A673 (cell line): Measurements from ENCODE around the gene MBLAC1. TPM values are rescaled to one million over a fixed set of nuclear protein-coding genes. Genes with fewer than 3 reads are reported as not detected.

Source experiments
- BruUV-seq: library from RNA; stranded (reverse); fragments of 400-500 nt; replicated peaks from 2 replicates; lab custom pipeline; 2021; lab: Mats Ljungman, UMichigan
- CTCF ChIA-PET: fragments of 300-600 bp; sonication (Branson Sonifier 250); formaldehyde crosslinking; loops from one replicate; lab custom pipeline; 2022; ENCODE audit warnings: antibody characterized with exemption; lab: Charles Lee
- POLR2A ChIA-PET: fragments of 300-600 bp; sonication (Branson Sonifier 250); formaldehyde crosslinking; loops from one replicate; lab custom pipeline; 2022; ENCODE audit warnings: antibody characterized with exemption; ENCODE audit not compliant: low non-redundant PET; lab: Charles Lee
- DNase-seq: peaks from one replicate; pipeline ENCODE4 v3.0.0-alpha.2; 2015; ENCODE audit warnings: low spot score
- H3K27ac ChIP-seq: fragments of 200-600 bp; sonication (generic); 2 replicates; pipeline ENCODE4 v1.5.1; 2016; ENCODE audit warnings: mixed run types, low read depth, mild to moderate bottlenecking, mixed read lengths, antibody characterized with exemption, low read length; ENCODE audit not compliant: poor library complexity, severe bottlenecking
- H3K27me3 ChIP-seq: fragments of 200-600 bp; sonication (generic); replicated peaks from 2 replicates; pipeline ENCODE4 v1.6.1; 2017; ENCODE audit warnings: mixed run types, low read depth, mild to moderate bottlenecking, mixed read lengths, antibody characterized with exemption, low read length; ENCODE audit not compliant: insufficient read depth, poor library complexity
- H3K36me3 ChIP-seq: fragments of 200-600 bp; sonication (generic); 2 replicates; pipeline ENCODE4 v1.6.1; 2016; ENCODE audit warnings: mixed run types, mild to moderate bottlenecking, mixed read lengths, antibody characterized with exemption, low read length; ENCODE audit not compliant: insufficient read depth, poor library complexity, severe bottlenecking
- H3K4me1 ChIP-seq: fragments of 200-600 bp; sonication (generic); 2 replicates; pipeline ENCODE4 v1.6.1; 2017; ENCODE audit warnings: mixed run types, mild to moderate bottlenecking, mixed read lengths, antibody characterized with exemption, low read length; ENCODE audit not compliant: insufficient read depth, poor library complexity, severe bottlenecking
- H3K4me3 ChIP-seq: fragments of 200-600 bp; sonication (generic); 2 replicates; pipeline ENCODE4 v1.5.1; 2016; ENCODE audit warnings: low read depth, mixed run types, mild to moderate bottlenecking, mixed read lengths, low read length; ENCODE audit not compliant: poor library complexity, severe bottlenecking
- H3K9me3 ChIP-seq: fragments of 200-600 bp; sonication (generic); 2 replicates; pipeline ENCODE4 v1.6.1; 2016; ENCODE audit warnings: mixed run types, low read depth, mild to moderate bottlenecking, mixed read lengths, antibody characterized with exemption, low read length; ENCODE audit not compliant: poor library complexity, severe bottlenecking
- EZH2 ChIP-seq: fragments of 200-600 bp; sonication (generic); IDR thresholded peaks from 2 replicates; pipeline ENCODE4 v1.6.1; 2017; ENCODE audit warnings: borderline replicate concordance, low read depth, mild to moderate bottlenecking, mixed read lengths, antibody characterized with exemption, low read length; ENCODE audit not compliant: poor library complexity, severe bottlenecking
- intact Hi-C: fragments of 100-400 bp; cut with micrococcal nuclease; formaldehyde crosslinking; loops from one replicate; pipeline ENCODE4 v1.10.0; 2022; ENCODE audit not compliant: unreplicated experiment
- total RNA-seq: library from RNA; stranded (reverse); gene quantifications from 2 replicates; pipeline ENCODE4 v1.2.3, GENCODE V29; 2021
- TF ChIP-seq, protein P1 (sequence below): fragments of 300-800, 200-600 bp; sonication (generic); conservative IDR thresholded peaks from 2 replicates; pipeline ENCODE4 v1.5.1; 2017; ENCODE audit warnings: low read depth, mild to moderate bottlenecking, antibody characterized with exemption, low read length, moderate library complexity, mixed read lengths

The MBLAC1 gene
- total RNA-seq, 1 experiment from 2014 or later: 3.1 TPM

DNA sequence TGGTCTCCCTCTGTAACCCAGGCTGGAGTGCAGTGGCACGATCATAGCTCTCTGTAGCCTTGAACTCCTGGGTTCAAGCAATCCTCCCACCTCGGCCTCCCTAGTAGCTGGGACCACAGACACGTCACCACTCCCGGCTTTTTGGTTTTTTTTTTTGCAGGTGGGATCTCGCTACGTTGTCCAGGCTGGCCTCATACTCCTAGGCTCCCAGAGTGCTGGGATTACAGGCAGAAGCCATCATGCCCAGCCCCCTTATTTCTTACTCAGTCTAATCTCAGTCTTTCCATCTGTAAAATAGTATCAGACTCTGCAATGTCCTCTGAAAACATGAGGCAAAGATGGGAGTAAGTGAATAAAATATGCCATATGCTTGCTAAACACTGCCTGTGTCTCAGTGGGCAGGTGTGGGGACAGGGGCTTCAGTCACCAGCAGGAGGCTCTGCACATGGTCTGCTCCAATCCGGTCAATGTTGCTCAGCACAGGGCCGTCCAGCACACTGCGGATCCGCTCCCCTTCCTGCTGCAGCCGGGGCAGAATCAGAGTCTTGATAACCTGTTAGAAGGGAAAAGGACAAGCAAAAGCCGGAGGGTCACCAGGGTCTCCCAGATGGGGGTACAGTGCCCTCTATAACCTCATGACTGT lies 17.1 kb upstream of the MBLAC1 start:
- TF ChIP-seq, protein P1, sequence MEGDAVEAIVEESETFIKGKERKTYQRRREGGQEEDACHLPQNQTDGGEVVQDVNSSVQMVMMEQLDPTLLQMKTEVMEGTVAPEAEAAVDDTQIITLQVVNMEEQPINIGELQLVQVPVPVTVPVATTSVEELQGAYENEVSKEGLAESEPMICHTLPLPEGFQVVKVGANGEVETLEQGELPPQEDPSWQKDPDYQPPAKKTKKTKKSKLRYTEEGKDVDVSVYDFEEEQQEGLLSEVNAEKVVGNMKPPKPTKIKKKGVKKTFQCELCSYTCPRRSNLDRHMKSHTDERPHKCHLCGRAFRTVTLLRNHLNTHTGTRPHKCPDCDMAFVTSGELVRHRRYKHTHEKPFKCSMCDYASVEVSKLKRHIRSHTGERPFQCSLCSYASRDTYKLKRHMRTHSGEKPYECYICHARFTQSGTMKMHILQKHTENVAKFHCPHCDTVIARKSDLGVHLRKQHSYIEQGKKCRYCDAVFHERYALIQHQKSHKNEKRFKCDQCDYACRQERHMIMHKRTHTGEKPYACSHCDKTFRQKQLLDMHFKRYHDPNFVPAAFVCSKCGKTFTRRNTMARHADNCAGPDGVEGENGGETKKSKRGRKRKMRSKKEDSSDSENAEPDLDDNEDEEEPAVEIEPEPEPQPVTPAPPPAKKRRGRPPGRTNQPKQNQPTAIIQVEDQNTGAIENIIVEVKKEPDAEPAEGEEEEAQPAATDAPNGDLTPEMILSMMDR: 0 out of 2 replicates have a peak, but pooled peaks have one; percentile 19
- TF ChIP-seq EZH2: no peak
- peaks cover 66% of the 10 kb centered on the region for H3K36me3 ChIP-seq
- no TSS peak for BruUV-seq
- ChIA-PET POLR2A (no interaction called here), CTCF (no interaction called here)
- no peaks in the 10 kb centered on the region for H3K27me3 ChIP-seq
- intact Hi-C loops: no loop called here
- no peak for DNase-seq
- H3K9me3 ChIP-seq: no peaks in the 10 kb centered on the region
- no peaks in the 10 kb centered on the region for H3K4me1 ChIP-seq
- H3K4me3 ChIP-seq: no peak overlapping the region
- H3K27ac ChIP-seq: no peak overlapping the region

DNA sequence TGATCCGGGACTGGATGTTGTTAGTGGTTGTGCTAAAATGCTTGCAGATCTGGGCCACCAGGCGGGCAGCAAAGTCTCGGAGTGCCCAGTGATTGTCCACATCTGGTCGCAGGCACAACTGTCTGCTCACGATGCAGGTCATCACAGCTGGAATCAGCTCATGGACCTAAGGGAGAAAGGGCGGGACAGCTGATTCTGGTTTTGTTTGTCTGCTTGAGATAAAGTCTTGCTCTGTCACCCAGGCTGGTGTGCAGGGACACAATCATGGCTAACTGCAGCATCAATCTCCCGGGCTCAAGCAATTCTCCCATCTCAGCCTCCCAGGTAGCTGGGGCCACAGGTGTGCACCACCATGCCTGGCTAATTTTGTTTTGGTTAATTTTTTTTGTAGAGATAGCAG lies 15.6 kb upstream of the MBLAC1 start:
- POLR2A ChIA-PET: no interaction called here
- peaks cover 56% of the 10 kb centered on the region for H3K36me3 ChIP-seq

DNA sequence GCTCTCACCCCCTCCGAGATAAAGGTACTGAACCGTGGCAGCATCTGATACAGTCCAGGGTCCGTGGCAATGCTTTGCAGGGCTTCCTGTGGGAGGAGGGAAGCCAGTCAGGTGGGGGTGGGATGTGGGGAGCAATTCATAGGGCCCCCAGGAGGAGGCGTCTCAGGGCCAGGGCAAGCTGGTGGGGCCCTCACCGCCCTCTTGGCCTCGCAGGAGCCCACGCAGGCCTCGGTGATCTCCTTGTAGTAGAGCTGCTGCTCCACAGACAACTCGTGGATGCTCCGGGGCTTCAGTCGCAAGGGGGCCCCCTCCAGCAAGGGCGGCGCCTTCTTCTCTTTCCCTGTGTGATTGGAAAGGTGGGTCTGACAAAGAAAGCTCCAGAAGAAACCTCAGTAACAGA lies 14.9 kb upstream of the MBLAC1 start:
- POLR2A ChIA-PET: no interaction called here
- no peaks in the 10 kb centered on the region for H3K9me3 ChIP-seq
- no TSS peak for BruUV-seq
- TF ChIP-seq, protein P1: no peak
- no peak for TF ChIP-seq EZH2
- H3K27me3 ChIP-seq: no peaks in the 10 kb centered on the region
- no peaks in the 10 kb centered on the region for H3K4me1 ChIP-seq
- no peak overlapping the region for H3K27ac ChIP-seq
- no peak for DNase-seq
- H3K36me3 ChIP-seq: peaks cover 52% of the 10 kb centered on the region
- CTCF ChIA-PET: no interaction called here
- no peak overlapping the region for H3K4me3 ChIP-seq
- intact Hi-C loops: no loop called here

More for the DNA sequence above, 15.6 kb upstream of the MBLAC1 start:
- H3K4me3 ChIP-seq: no peak overlapping the region
- TF ChIP-seq EZH2: no peak
- TF ChIP-seq, protein P1: no peak
- intact Hi-C loops: no loop called here
- CTCF ChIA-PET: no interaction called here
- no peaks in the 10 kb centered on the region for H3K4me1 ChIP-seq
- H3K27ac ChIP-seq: no peak overlapping the region
- DNase-seq: no peak
- no TSS peak for BruUV-seq
- no peaks in the 10 kb centered on the region for H3K27me3 ChIP-seq
- no peaks in the 10 kb centered on the region for H3K9me3 ChIP-seq
